ENCODE measurements around the gene PDGFRB.

The PDGFRB gene

DNA sequence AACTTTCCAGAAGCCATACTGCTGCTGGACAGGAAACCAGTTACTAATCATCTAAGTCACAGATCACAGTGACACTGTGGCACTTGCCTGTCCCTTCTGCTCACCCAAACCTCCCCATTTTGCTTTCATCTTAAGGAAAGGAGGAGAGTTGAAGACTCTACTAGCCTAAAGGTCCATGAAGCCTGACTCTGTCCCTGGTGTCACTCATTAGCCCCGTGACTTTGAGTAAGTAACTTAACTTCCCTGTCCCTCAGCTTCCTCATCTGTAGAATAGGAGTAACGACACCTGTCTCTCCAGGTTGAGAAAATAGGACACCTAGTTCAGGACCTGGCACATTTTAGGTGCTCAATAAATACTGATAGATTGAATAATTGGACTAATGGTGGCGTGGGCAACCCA, 33.7 kb upstream of the PDGFRB start:
- peaks cover 16% of the 10 kb centered on the region for H3K27me3 ChIP-seq (ENCODE audit: control insufficient read depth, low read length)
- H4K20me1 ChIP-seq (ENCODE audit: control insufficient read depth, insufficient read depth, low read depth, low read length) = no peaks in the 10 kb centered on the region
- no peaks in the 10 kb centered on the region for H3K9me3 ChIP-seq (ENCODE audit: control insufficient read depth, insufficient read depth, low read length)
- no peak overlapping the region for H3K4me2 ChIP-seq (ENCODE audit: low read length)
- H3K4me1 ChIP-seq (ENCODE audit: control insufficient read depth, low read length) = no peaks in the 10 kb centered on the region
- H3K9me2 ChIP-seq (replicated peaks; ENCODE audit: control insufficient read depth, low read length) = no peaks in the 10 kb centered on the region
- no peaks in the 10 kb centered on the region for H3K79me2 ChIP-seq (ENCODE audit: control insufficient read depth, low read length)
- H3F3A ChIP-seq (ENCODE audit: control insufficient read depth, insufficient read depth) = no peaks in the 10 kb centered on the region
- no peaks in the 10 kb centered on the region for H3K36me3 ChIP-seq (ENCODE audit: control insufficient read depth, low read length)
- no peak overlapping the region for H3K27ac ChIP-seq (ENCODE audit: low read depth, low read length)
- no peak overlapping the region for H3K4me3 ChIP-seq (ENCODE audit: low read length)
- no peak for TF ChIP-seq EZH2phosphoT487 (IDR thresholded peaks at IDR 0.05; ENCODE audit: borderline replicate concordance, low read length)
- TF ChIP-seq, protein P1, sequence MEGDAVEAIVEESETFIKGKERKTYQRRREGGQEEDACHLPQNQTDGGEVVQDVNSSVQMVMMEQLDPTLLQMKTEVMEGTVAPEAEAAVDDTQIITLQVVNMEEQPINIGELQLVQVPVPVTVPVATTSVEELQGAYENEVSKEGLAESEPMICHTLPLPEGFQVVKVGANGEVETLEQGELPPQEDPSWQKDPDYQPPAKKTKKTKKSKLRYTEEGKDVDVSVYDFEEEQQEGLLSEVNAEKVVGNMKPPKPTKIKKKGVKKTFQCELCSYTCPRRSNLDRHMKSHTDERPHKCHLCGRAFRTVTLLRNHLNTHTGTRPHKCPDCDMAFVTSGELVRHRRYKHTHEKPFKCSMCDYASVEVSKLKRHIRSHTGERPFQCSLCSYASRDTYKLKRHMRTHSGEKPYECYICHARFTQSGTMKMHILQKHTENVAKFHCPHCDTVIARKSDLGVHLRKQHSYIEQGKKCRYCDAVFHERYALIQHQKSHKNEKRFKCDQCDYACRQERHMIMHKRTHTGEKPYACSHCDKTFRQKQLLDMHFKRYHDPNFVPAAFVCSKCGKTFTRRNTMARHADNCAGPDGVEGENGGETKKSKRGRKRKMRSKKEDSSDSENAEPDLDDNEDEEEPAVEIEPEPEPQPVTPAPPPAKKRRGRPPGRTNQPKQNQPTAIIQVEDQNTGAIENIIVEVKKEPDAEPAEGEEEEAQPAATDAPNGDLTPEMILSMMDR (IDR thresholded peaks at IDR 0.05; ENCODE audit: low read depth, low read length, poor library complexity, severe bottlenecking) = no peak

DNA sequence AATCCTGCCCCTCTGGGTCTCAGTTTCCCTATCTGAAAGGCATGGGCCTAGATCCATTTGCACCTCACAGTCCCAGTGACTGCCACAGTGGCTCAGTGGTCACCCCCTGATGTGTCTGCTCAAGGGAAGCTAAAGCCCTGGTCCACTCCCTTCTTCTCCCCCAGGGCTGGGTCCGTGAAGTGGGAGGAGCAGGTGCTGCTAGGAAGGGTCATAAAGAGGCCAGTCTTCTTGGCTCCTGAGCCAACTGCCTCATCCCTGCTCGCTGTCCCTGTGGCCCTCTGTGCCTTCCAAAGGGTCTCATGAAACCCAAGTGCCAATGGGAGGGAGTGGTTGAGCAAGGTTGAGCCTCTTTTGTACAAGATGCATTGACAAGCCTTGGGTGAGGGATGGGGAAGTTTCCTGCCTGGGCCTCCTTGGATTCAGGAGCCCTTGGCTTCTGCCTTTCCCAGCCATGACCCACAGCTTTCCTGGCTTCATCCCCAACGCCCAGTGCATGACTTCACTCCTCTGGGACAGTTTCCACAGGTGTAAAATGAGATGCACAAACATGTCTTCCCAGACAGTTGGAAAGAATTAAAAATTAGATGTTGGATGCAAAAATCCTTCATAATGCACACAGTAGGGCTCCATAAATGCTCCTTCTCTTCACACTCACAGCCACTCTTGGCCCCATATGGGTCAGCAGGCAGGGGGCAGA, 32.6 kb upstream of the PDGFRB start:
- no peak for TF ChIP-seq EZH2phosphoT487 (IDR thresholded peaks at IDR 0.05; ENCODE audit: borderline replicate concordance, low read length)
- TF ChIP-seq, protein P1 (IDR thresholded peaks at IDR 0.05; ENCODE audit: low read depth, low read length, poor library complexity, severe bottlenecking) = no peak
- H4K20me1 ChIP-seq (ENCODE audit: control insufficient read depth, insufficient read depth, low read depth, low read length) = no peaks in the 10 kb centered on the region
- H3K27ac ChIP-seq (ENCODE audit: low read depth, low read length) = no peak overlapping the region
- H3K9me2 ChIP-seq (replicated peaks; ENCODE audit: control insufficient read depth, low read length) = no peaks in the 10 kb centered on the region
- no peaks in the 10 kb centered on the region for H3K9me3 ChIP-seq (ENCODE audit: control insufficient read depth, insufficient read depth, low read length)
- no peaks in the 10 kb centered on the region for H3K36me3 ChIP-seq (ENCODE audit: control insufficient read depth, low read length)
- H3K4me3 ChIP-seq (ENCODE audit: low read length) = no peak overlapping the region
- H3K79me2 ChIP-seq (ENCODE audit: control insufficient read depth, low read length) = no peaks in the 10 kb centered on the region
- no peaks in the 10 kb centered on the region for H3F3A ChIP-seq (ENCODE audit: control insufficient read depth, insufficient read depth)
- H3K27me3 ChIP-seq (ENCODE audit: control insufficient read depth, low read length) = peaks cover 16% of the 10 kb centered on the region
- H3K4me2 ChIP-seq (ENCODE audit: low read length) = no peak overlapping the region
- no peaks in the 10 kb centered on the region for H3K4me1 ChIP-seq (ENCODE audit: control insufficient read depth, low read length)

DNA sequence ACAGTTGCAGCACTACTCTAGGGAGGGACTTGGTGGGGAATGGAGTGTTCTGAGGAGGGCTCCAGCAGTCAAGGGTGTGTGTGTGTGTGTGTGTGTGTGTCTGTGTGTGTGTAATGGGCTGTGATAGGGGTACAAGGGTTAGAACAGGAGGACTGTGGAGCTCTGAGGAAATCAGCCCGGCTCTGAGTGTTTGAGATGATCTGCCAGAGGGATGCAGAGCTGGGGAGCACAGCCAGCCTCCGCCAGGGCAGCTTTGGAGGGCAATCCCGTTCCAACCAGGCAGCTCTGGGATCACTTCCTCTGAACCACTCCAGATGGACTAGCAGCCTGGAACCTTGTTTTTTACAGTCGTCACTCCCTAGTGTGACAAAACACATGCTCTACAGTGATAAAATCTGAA, 31.3 kb upstream of the PDGFRB start:
- H3K9me3 ChIP-seq (ENCODE audit: control insufficient read depth, insufficient read depth, low read length) = no peaks in the 10 kb centered on the region
- no peak overlapping the region for H3K4me3 ChIP-seq (ENCODE audit: low read length)
- no peak overlapping the region for H3K27ac ChIP-seq (ENCODE audit: low read depth, low read length)
- no peaks in the 10 kb centered on the region for H3F3A ChIP-seq (ENCODE audit: control insufficient read depth, insufficient read depth)
- no peaks in the 10 kb centered on the region for H3K36me3 ChIP-seq (ENCODE audit: control insufficient read depth, low read length)
- TF ChIP-seq EZH2phosphoT487 (IDR thresholded peaks at IDR 0.05; ENCODE audit: borderline replicate concordance, low read length) = no peak
- TF ChIP-seq, protein P1 (IDR thresholded peaks at IDR 0.05; ENCODE audit: low read depth, low read length, poor library complexity, severe bottlenecking) = no peak
- H3K4me2 ChIP-seq (ENCODE audit: low read length) = no peak overlapping the region
- H3K4me1 ChIP-seq (ENCODE audit: control insufficient read depth, low read length) = no peaks in the 10 kb centered on the region
- no peaks in the 10 kb centered on the region for H3K79me2 ChIP-seq (ENCODE audit: control insufficient read depth, low read length)
- H4K20me1 ChIP-seq (ENCODE audit: control insufficient read depth, insufficient read depth, low read depth, low read length) = no peaks in the 10 kb centered on the region
- peaks cover 10% of the 10 kb centered on the region for H3K27me3 ChIP-seq (ENCODE audit: control insufficient read depth, low read length)
- H3K9me2 ChIP-seq (replicated peaks; ENCODE audit: control insufficient read depth, low read length) = no peaks in the 10 kb centered on the region
